H1 (cell line): ENCODE data around the gene PITPNC1. TPM values are rescaled to one million over a fixed set of nuclear protein-coding genes. Genes with fewer than 3 reads are reported as not detected.

Experiments
- BCL11A ChIP-seq, 2 experiments: IDR thresholded peaks; one replicate each; pipeline ENCODE4 v1.6.1; 2011; ENCODE audit warnings: low read depth in 2 of 2, low read length in 2 of 2, mild to moderate bottlenecking in 2 of 2
- CHD1 ChIP-seq: IDR thresholded peaks from 2 replicates; pipeline ENCODE4 v1.6.1; 2012; ENCODE audit warnings: low read depth, low read length, improper control_type of control experiment
- CREB1 ChIP-seq: IDR thresholded peaks from 2 replicates; pipeline ENCODE4 v1.6.1; 2012; ENCODE audit warnings: inconsistent platforms
- JUND ChIP-seq: IDR thresholded peaks from 2 replicates; pipeline ENCODE4 v1.6.1; 2011; ENCODE audit warnings: mild to moderate bottlenecking, improper control_type of control experiment, low read length
- RAD21 ChIP-seq, 2 experiments: IDR thresholded peaks in 1 of 2; conservative IDR thresholded peaks in 1 of 2; 2 replicates each; pipeline ENCODE4 v1.6.1; 2011; ENCODE audit warnings: low read depth in 2 of 2, low read length in 2 of 2, improper control_type of control experiment in 1 of 2, inconsistent platforms in 1 of 2, mild to moderate bottlenecking in 1 of 2, moderate library complexity in 1 of 2
- SUZ12 ChIP-seq: fragments of 200-600 bp; sonication (generic); IDR thresholded peaks from 2 replicates; pipeline ENCODE4 v1.6.1; 2012; ENCODE audit warnings: mild to moderate bottlenecking, inconsistent platforms, low read length, moderate library complexity, mixed read lengths
- polyA plus RNA-seq, 7 experiments: library from polyadenylated mRNA; depleted of rRNA in 3 of 7; stranded (reverse) in 5 of 7; unstranded in 2 of 7; fragments of >200 nt in 5 of 7; fragments of 200-250 nt in 2 of 7; gene quantifications; 1 replicate in 5 of 7; 2 replicates in 1 of 7; 4 replicates in 1 of 7; pipeline versions ENCODE4 v1.2.1 to v1.2.3, GENCODE V29; 2011 to 2013; ENCODE audit warnings: missing spikeins in 2 of 7, mixed read lengths in 2 of 7
- total RNA-seq: library from RNA; stranded (reverse); fragmentation: NEBNext Ultra II Directional; extraction: Animal tissue kit (Norgen Biotek cat#: 25700); gene quantifications from 2 replicates; pipeline ENCODE4 v1.2.1, GENCODE V29; 2021

The PITPNC1 gene
- total and polyA plus RNA-seq, 2 of the 8 experiments (the other 6 are each of a cell fraction or from before 2014, with no cell fraction given), result 17.6 to 54.7 TPM

DNA sequence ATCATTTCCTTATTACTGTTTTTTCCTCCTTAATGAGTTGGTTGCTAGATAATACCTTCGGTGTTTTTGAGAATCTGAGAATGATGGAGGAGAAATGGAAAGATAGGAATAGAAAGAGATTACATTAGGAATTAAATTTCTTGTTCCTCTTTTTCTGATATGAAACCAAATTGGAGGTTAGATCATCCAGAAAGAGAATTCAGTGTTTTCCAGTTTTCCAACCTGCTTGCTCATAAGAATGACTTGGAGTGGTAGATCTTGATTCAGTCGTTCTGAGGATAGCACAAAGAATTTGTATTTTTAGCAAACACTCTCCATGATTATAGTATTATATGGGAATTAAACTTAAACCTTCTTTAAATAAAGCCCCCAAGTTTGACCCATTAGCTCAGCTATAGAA lies 35.9 kb downstream of the PITPNC1 start (continued):
- no peak for TF ChIP-seq RAD21 (IDR thresholded peaks at IDR 0.05 in 1 of 2, conservative IDR thresholded peaks at IDR 0.05 in 1 of 2; ENCODE audit: low read depth in 2 of 2, low read length in 2 of 2)
- TF ChIP-seq JUND, result no peak
- no peak for TF ChIP-seq CREB1
- TF ChIP-seq CHD1, result no peak
- TF ChIP-seq SUZ12, result no peak
- TF ChIP-seq BCL11A (IDR thresholded peaks at IDR 0.05; ENCODE audit: low read depth in 2 of 2, low read length in 2 of 2), result no peak
- TF ChIP-seq, all 59 proteins: peak for 0
